Peyer's patch (tissue), 4 donors: Measurements from ENCODE around the gene PRPH.

Source experiments
- POLR2A ChIP-seq, 2 donors: fragments of 450-650 bp; IDR thresholded peaks; one replicate each; pipeline ENCODE4 v1.5.1; 2017; ENCODE audit warnings: antibody characterized with exemption in 2 of 2, mild to moderate bottlenecking in 2 of 2, moderate library complexity in 2 of 2
- TF ChIP-seq, protein P1 (sequence below), 6 experiments: fragments of 450-650 bp in 4 of 6; fragments of 200-600 bp in 2 of 6; sonication (generic) in 1 of 6; IDR thresholded peaks; one replicate each; pipeline ENCODE4 v1.5.1; 2017 to 2019; ENCODE audit warnings: antibody characterized with exemption in 6 of 6, mild to moderate bottlenecking in 3 of 6, moderate library complexity in 1 of 6

GRCh38 chr12:49340095-49340870 lies 45.3 kb downstream of the PRPH start:
- TF ChIP-seq, protein P1, sequence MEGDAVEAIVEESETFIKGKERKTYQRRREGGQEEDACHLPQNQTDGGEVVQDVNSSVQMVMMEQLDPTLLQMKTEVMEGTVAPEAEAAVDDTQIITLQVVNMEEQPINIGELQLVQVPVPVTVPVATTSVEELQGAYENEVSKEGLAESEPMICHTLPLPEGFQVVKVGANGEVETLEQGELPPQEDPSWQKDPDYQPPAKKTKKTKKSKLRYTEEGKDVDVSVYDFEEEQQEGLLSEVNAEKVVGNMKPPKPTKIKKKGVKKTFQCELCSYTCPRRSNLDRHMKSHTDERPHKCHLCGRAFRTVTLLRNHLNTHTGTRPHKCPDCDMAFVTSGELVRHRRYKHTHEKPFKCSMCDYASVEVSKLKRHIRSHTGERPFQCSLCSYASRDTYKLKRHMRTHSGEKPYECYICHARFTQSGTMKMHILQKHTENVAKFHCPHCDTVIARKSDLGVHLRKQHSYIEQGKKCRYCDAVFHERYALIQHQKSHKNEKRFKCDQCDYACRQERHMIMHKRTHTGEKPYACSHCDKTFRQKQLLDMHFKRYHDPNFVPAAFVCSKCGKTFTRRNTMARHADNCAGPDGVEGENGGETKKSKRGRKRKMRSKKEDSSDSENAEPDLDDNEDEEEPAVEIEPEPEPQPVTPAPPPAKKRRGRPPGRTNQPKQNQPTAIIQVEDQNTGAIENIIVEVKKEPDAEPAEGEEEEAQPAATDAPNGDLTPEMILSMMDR (IDR thresholded peaks at IDR 0.05) = no peak
- TF ChIP-seq POLR2A (IDR thresholded peaks at IDR 0.05) = no peak
